Trophoblast cell (in vitro differentiated cells and primary cell): ENCODE data around the gene RBMX2.

ENCODE experiments used
- DNase-seq, 2 donors: peaks; one replicate each; pipeline ENCODE4 v3.0.0-alpha.2; 2016
- H2AFZ ChIP-seq: 2 replicates; pipeline ENCODE4 v1.6.1; 2013; ENCODE audit warnings: low read length, moderate library complexity, mild to moderate bottlenecking; ENCODE audit not compliant: insufficient read depth, poor library complexity
- H2AK5ac ChIP-seq: 2 replicates; pipeline ENCODE4 v1.6.1; 2013; ENCODE audit warnings: mild to moderate bottlenecking, low read length
- H2BK120ac ChIP-seq: 2 replicates; pipeline ENCODE4 v1.6.1; 2013; ENCODE audit warnings: low read length, mild to moderate bottlenecking, moderate library complexity; ENCODE audit not compliant: insufficient read depth, poor library complexity
- H2BK12ac ChIP-seq: 2 replicates; pipeline ENCODE4 v1.6.1; 2013; ENCODE audit warnings: mild to moderate bottlenecking, low read length, moderate library complexity
- H2BK5ac ChIP-seq: 2 replicates; pipeline ENCODE4 v1.6.1; 2013; ENCODE audit warnings: low read length, low read depth, moderate library complexity, mild to moderate bottlenecking; ENCODE audit not compliant: poor library complexity
- H3K14ac ChIP-seq: 2 replicates; pipeline ENCODE4 v1.6.1; 2013; ENCODE audit warnings: mild to moderate bottlenecking, low read length
- H3K18ac ChIP-seq: 2 replicates; pipeline ENCODE4 v1.6.1; 2013; ENCODE audit warnings: mild to moderate bottlenecking, low read length
- H3K23ac ChIP-seq: 2 replicates; pipeline ENCODE4 v1.6.1; 2013; ENCODE audit warnings: low read length
- H3K27ac ChIP-seq: 2 replicates; pipeline ENCODE4 v1.5.1; 2013; ENCODE audit warnings: low read depth, mild to moderate bottlenecking, inconsistent platforms, low read length, moderate library complexity
- H3K27me3 ChIP-seq: 2 replicates; pipeline ENCODE4 v1.6.1; 2013; ENCODE audit warnings: inconsistent platforms, mild to moderate bottlenecking, low read length, moderate library complexity; ENCODE audit not compliant: insufficient read depth
- H3K36me3 ChIP-seq, 2 experiments: 1 replicate in 1 of 2; 2 replicates in 1 of 2; pipeline ENCODE4 v1.6.1; 2013; ENCODE audit warnings: low read length in 2 of 2, mild to moderate bottlenecking in 2 of 2, moderate library complexity in 1 of 2; ENCODE audit not compliant: insufficient read depth in 2 of 2, control insufficient read depth in 1 of 2
- H3K4ac ChIP-seq: 2 replicates; pipeline ENCODE4 v1.6.1; 2013; ENCODE audit warnings: low read depth, mild to moderate bottlenecking, low read length, moderate library complexity
- H3K4me1 ChIP-seq, 2 experiments: 1 replicate in 1 of 2; 2 replicates in 1 of 2; pipeline ENCODE4 v1.6.1; 2013; ENCODE audit warnings: low read length in 2 of 2, mild to moderate bottlenecking in 2 of 2, moderate library complexity in 1 of 2; ENCODE audit not compliant: insufficient read depth in 2 of 2, control insufficient read depth in 1 of 2
- H3K4me2 ChIP-seq: 2 replicates; pipeline ENCODE4 v1.6.1; 2013; ENCODE audit warnings: inconsistent platforms, mild to moderate bottlenecking, low read length, moderate library complexity
- H3K4me3 ChIP-seq: 2 replicates; pipeline ENCODE4 v1.5.1; 2013; ENCODE audit warnings: mild to moderate bottlenecking, low read depth, low read length, inconsistent platforms
- H3K79me1 ChIP-seq: one replicate; pipeline ENCODE4 v1.6.1; 2013; ENCODE audit warnings: low read length
- H3K79me2 ChIP-seq: 2 replicates; pipeline ENCODE4 v1.6.1; 2013; ENCODE audit warnings: low read length, mild to moderate bottlenecking; ENCODE audit not compliant: control insufficient read depth, insufficient read depth, poor library complexity
- H3K9ac ChIP-seq: 2 replicates; pipeline ENCODE4 v1.6.1; 2013; ENCODE audit warnings: mild to moderate bottlenecking, low read length
- H3K9me3 ChIP-seq: 2 replicates; pipeline ENCODE4 v1.6.1; 2013; ENCODE audit warnings: low read depth, mild to moderate bottlenecking, control low read depth, inconsistent platforms, low read length; ENCODE audit not compliant: insufficient read depth
- H4K12ac ChIP-seq: 2 replicates; pipeline ENCODE4 v1.6.1; 2013; ENCODE audit warnings: low read depth, mild to moderate bottlenecking, low read length, moderate library complexity
- H4K8ac ChIP-seq: 2 replicates; pipeline ENCODE4 v1.6.1; 2013; ENCODE audit warnings: low read depth, mild to moderate bottlenecking, low read length, moderate library complexity
- H4K91ac ChIP-seq: one replicate; pipeline ENCODE4 v1.6.1; 2013; ENCODE audit warnings: low read depth, mild to moderate bottlenecking, low read length, moderate library complexity
- WGBS: extraction: QIAGEN DNeasy Blood & Tissue Kit; methylation state at CpG from one replicate; pipeline ENCODE4 v1.1.7; 2013; ENCODE audit warnings: missing lambda C conversion rate; ENCODE audit not compliant: insufficient read length, insufficient coverage; ENCODE audit errors: extremely low coverage; 5-methylcytosine and 5-hydroxymethylcytosine counted together

RBMX2 gene

GRCh38 chrX:130402208-130402684, 459 bp downstream of the RBMX2 start:
- WGBS, result no CpG with 5 or more reads among the region's 13 CpGs
- Histone ChIP-seq H2AFZ (peak overlapping the region; percentile 52), H2AK5ac (no peak overlapping the region), H2BK5ac (no peak overlapping the region), H3K18ac (no peak overlapping the region), H3K14ac (no peak overlapping the region), H3K27me3 (no peaks in the 10 kb centered on the region), H3K79me2 (peaks cover 4% of the 10 kb centered on the region), H3K9me3 (no peaks in the 10 kb centered on the region), H3K23ac (no peak overlapping the region), H4K8ac (peak overlapping the region; percentile 77), H4K91ac (no peak overlapping the region), H3K9ac (peak overlapping the region; percentile 84), H4K12ac (no peak overlapping the region), H3K4me1 (peaks cover 2 to 3% of the 10 kb centered on the region in 2 experiments), H2BK12ac (no peak overlapping the region), H2BK120ac (no peak overlapping the region), H3K27ac (no peak overlapping the region), H3K4ac (no peak overlapping the region), H3K36me3 (peaks cover 8 to 12% of the 10 kb centered on the region in 2 experiments), H3K4me2 (peak overlapping the region; percentile 87), H3K4me3 (peak overlapping the region; percentile 85), H3K79me1 (peaks cover 3% of the 10 kb centered on the region)
- no peak for DNase-seq

GRCh38 chrX:130413415-130413814, 11.6 kb downstream of the RBMX2 start:
- H3K18ac ChIP-seq, result no peak overlapping the region
- H3K4me1 ChIP-seq, result no peaks in the 10 kb centered on the region
- no peak overlapping the region for H4K12ac ChIP-seq
- H2BK12ac ChIP-seq, result no peak overlapping the region
- no peak overlapping the region for H2BK5ac ChIP-seq
- H3K9ac ChIP-seq, result no peak overlapping the region
- no peak overlapping the region for H2AFZ ChIP-seq
- H3K14ac ChIP-seq, result no peak overlapping the region
- H3K27ac ChIP-seq, result no peak overlapping the region
- no CpG with 5 or more reads among the region's 2 CpGs for WGBS
- H3K79me2 ChIP-seq, result no peaks in the 10 kb centered on the region
- no peak overlapping the region for H4K91ac ChIP-seq
- no peak overlapping the region for H2AK5ac ChIP-seq
- no peaks in the 10 kb centered on the region for H3K9me3 ChIP-seq
- peaks cover 14 to 16% of the 10 kb centered on the region in 2 experiments for H3K36me3 ChIP-seq
- no peaks in the 10 kb centered on the region for H3K79me1 ChIP-seq
- no peak overlapping the region for H3K4me2 ChIP-seq
- DNase-seq, result peak in 1 of 2 donors; percentile 6
- H3K4me3 ChIP-seq, result no peak overlapping the region
- no peak overlapping the region for H3K4ac ChIP-seq
- no peak overlapping the region for H3K23ac ChIP-seq
- H4K8ac ChIP-seq, result no peak overlapping the region
- no peaks in the 10 kb centered on the region for H3K27me3 ChIP-seq
- no peak overlapping the region for H2BK120ac ChIP-seq

GRCh38 chrX:130414800-130415199, 13.0 kb downstream of the RBMX2 start:
- Histone ChIP-seq H3K9me3 (no peaks in the 10 kb centered on the region), H4K8ac (no peak overlapping the region), H3K9ac (no peak overlapping the region), H3K79me1 (no peaks in the 10 kb centered on the region), H2BK12ac (no peak overlapping the region), H3K4me3 (no peak overlapping the region), H3K79me2 (no peaks in the 10 kb centered on the region), H3K27ac (no peak overlapping the region), H2BK120ac (no peak overlapping the region), H3K36me3 (peaks cover 11 to 13% of the 10 kb centered on the region in 2 experiments), H2AK5ac (no peak overlapping the region), H3K18ac (no peak overlapping the region), H3K4me1 (no peaks in the 10 kb centered on the region), H2AFZ (no peak overlapping the region), H4K12ac (no peak overlapping the region), H4K91ac (no peak overlapping the region), H3K14ac (no peak overlapping the region), H2BK5ac (no peak overlapping the region), H3K27me3 (no peaks in the 10 kb centered on the region), H3K4me2 (no peak overlapping the region), H3K23ac (no peak overlapping the region), H3K4ac (no peak overlapping the region)
- DNase-seq, result no peak
- WGBS, result no CpG with 5 or more reads among the region's 5 CpGs

GRCh38 chrX:130415201-130415600, 13.4 kb downstream of the RBMX2 start:
- Histone ChIP-seq H3K4ac (no peak overlapping the region), H4K12ac (no peak overlapping the region), H2BK12ac (no peak overlapping the region), H3K79me2 (no peaks in the 10 kb centered on the region), H3K4me1 (no peaks in the 10 kb centered on the region), H3K4me2 (no peak overlapping the region), H4K91ac (no peak overlapping the region), H3K18ac (no peak overlapping the region), H4K8ac (no peak overlapping the region), H3K36me3 (peaks cover 9 to 13% of the 10 kb centered on the region in 2 experiments), H2BK120ac (no peak overlapping the region), H3K79me1 (no peaks in the 10 kb centered on the region), H2AK5ac (no peak overlapping the region), H3K27ac (no peak overlapping the region), H3K9me3 (no peaks in the 10 kb centered on the region), H3K4me3 (no peak overlapping the region), H3K27me3 (no peaks in the 10 kb centered on the region), H2AFZ (no peak overlapping the region), H3K23ac (no peak overlapping the region), H3K9ac (no peak overlapping the region), H2BK5ac (no peak overlapping the region), H3K14ac (no peak overlapping the region)
- WGBS, result no CpG with 5 or more reads among the region's 7 CpGs
- DNase-seq, result no peak
